HG03135 (cell line): ENCODE results near the gene SGK2.

Experiments
- ATAC-seq: cut with Tn5 transposase; IDR thresholded peaks from one replicate; pipeline ENCODE4 v1.9.1; 2021; ENCODE audit warnings: mild to moderate bottlenecking, moderate library complexity; ENCODE audit not compliant: unreplicated experiment

Gene SGK2

GRCh38 chr20:43558412-43559146 lies at the start of gene SGK2:
Gene SGK2, plus strand, starts transcription at chr20:43559027. Its CDS starts 7,469 bp downstream, at chr20:43566496.
- ATAC-seq, result no peak

GRCh38 chr20:43511879-43512278 lies 46.9 kb upstream of the SGK2 start:
- no peak for ATAC-seq

GRCh38 chr20:43513372-43513930 lies 45.4 kb upstream of the SGK2 start:
- ATAC-seq, result no peak

- ATAC-seq, result peak; percentile 84
These were observed 44.7 kb upstream of the SGK2 start for GRCh38 chr20:43513931-43514647.

- ATAC-seq, result peak; percentile 24
These were observed 44.2 kb upstream of the SGK2 start for GRCh38 chr20:43514648-43514999.

GRCh38 chr20:43515628-43516027 lies 43.2 kb upstream of the SGK2 start:
- ATAC-seq, result no peak

- no peak for ATAC-seq
These were observed 42.5 kb upstream of the SGK2 start for GRCh38 chr20:43516251-43516824.

GRCh38 chr20:43520074-43520630 lies 38.7 kb upstream of the SGK2 start:
- ATAC-seq, result no peak

GRCh38 chr20:43525021-43525420 lies 33.8 kb upstream of the SGK2 start:
- no peak for ATAC-seq

- no peak for ATAC-seq
These were observed 30.5 kb upstream of the SGK2 start for GRCh38 chr20:43528258-43528875.

- no peak for ATAC-seq
These were observed 29.8 kb upstream of the SGK2 start for GRCh38 chr20:43529051-43529450.

- no peak for ATAC-seq
These were observed 29.2 kb upstream of the SGK2 start for GRCh38 chr20:43529457-43530153.

- no peak for ATAC-seq
These were observed 28.3 kb upstream of the SGK2 start for GRCh38 chr20:43530321-43531090.

- ATAC-seq, result no peak
These were observed 27.8 kb upstream of the SGK2 start for GRCh38 chr20:43531091-43531443.

- no peak for ATAC-seq
These were observed 26.3 kb upstream of the SGK2 start for GRCh38 chr20:43532416-43533055.

- no peak for ATAC-seq
These were observed 25.8 kb upstream of the SGK2 start for GRCh38 chr20:43533060-43533459.

- no peak for ATAC-seq
These were observed 24.8 kb upstream of the SGK2 start for GRCh38 chr20:43534016-43534415.

GRCh38 chr20:43534791-43535350 lies 24.0 kb upstream of the SGK2 start:
- no peak for ATAC-seq
